ENCODE data around the gene NRTN. TPM values are rescaled to one million over a fixed set of nuclear protein-coding genes. Genes with fewer than 3 reads are reported as not detected.

The NRTN gene
- total RNA-seq, 1 experiment from 2014 or later: 4.6 TPM

GRCh38 chr19:5765220-5765619, 39.6 kb upstream of the NRTN start:
- Histone ChIP-seq H3K4me2 (ENCODE audit: insufficient read depth, insufficient read length, low read length) (no peak overlapping the region), H3K27ac (ENCODE audit: insufficient read length, low read depth, low read length) (no peak overlapping the region), H2AK5ac (ENCODE audit: insufficient read length, low read length) (no peak overlapping the region), H3K18ac (ENCODE audit: insufficient read length, low read depth, low read length) (no peak overlapping the region), H4K91ac (ENCODE audit: insufficient read length, low read depth, low read length) (no peak overlapping the region), H2BK5ac (ENCODE audit: insufficient read length, low read length) (no peak overlapping the region), H3K4ac (ENCODE audit: low read depth, low read length) (no peak overlapping the region), H4K5ac (ENCODE audit: insufficient read length, low read depth, low read length) (no peak overlapping the region), H3K9ac (ENCODE audit: extremely low read depth, insufficient read length, low read length) (no peak overlapping the region), H3K14ac (ENCODE audit: insufficient read depth, low read length) (no peak overlapping the region), H3K79me1 (ENCODE audit: insufficient read depth, low read depth, low read length, poor library complexity, severe bottlenecking) (no peaks in the 10 kb centered on the region), H3K23ac (ENCODE audit: insufficient read length, low read depth, low read length) (no peak overlapping the region), H2AFZ (ENCODE audit: low read length) (no peak overlapping the region), H2BK20ac (ENCODE audit: low read depth, low read length, poor library complexity, severe bottlenecking) (no peak overlapping the region), H2BK12ac (ENCODE audit: insufficient read length, low read depth, low read length) (no peak overlapping the region), H2BK120ac (ENCODE audit: low read depth, low read length, poor library complexity, severe bottlenecking) (no peak overlapping the region), H3K27me3 (ENCODE audit: insufficient read depth, low read length) (no peaks in the 10 kb centered on the region), H3K79me2 (ENCODE audit: insufficient read depth, low read length) (no peaks in the 10 kb centered on the region), H3T11ph (ENCODE audit: low read length) (no peak overlapping the region), H4K20me1 (ENCODE audit: control insufficient read depth, insufficient read depth, insufficient read length) (no peaks in the 10 kb centered on the region), H4K8ac (replicated peaks; ENCODE audit: insufficient read length, low read depth, low read length) (no peak overlapping the region), H3K56ac (ENCODE audit: insufficient read length, low read depth, low read length) (no peak overlapping the region), H3K9me3 (ENCODE audit: control insufficient read depth, low read depth, low read length) (no peaks in the 10 kb centered on the region), H2BK15ac (ENCODE audit: low read depth, low read length) (no peak overlapping the region), H3K4me1 (ENCODE audit: insufficient read depth, low read length) (no peaks in the 10 kb centered on the region), H3K23me2 (ENCODE audit: insufficient read length, low read depth, low read length, poor library complexity, severe bottlenecking) (no peaks in the 10 kb centered on the region)
- Mint-ChIP-seq H3K4me3 (no peak overlapping the region), H3K27ac (no peak overlapping the region), H3K4me1 (no peaks in the 10 kb centered on the region), H3K27me3 (ENCODE audit: low read depth) (peaks cover 12% of the 10 kb centered on the region), H3K9me3 (peaks cover 3% of the 10 kb centered on the region in 2 experiments; a peak in 2 of 5 replicates), H3K36me3 (ENCODE audit: insufficient read depth in 1 of 3, low read depth in 3 of 3) (no peaks in the 10 kb centered on the region)
- no CpG with 5 or more reads among the region's 3 CpGs for WGBS (ENCODE audit: extremely low coverage, insufficient read length, low lambda C conversion rate)
- DNase-seq: no peak
- TF ChIP-seq, protein P1, sequence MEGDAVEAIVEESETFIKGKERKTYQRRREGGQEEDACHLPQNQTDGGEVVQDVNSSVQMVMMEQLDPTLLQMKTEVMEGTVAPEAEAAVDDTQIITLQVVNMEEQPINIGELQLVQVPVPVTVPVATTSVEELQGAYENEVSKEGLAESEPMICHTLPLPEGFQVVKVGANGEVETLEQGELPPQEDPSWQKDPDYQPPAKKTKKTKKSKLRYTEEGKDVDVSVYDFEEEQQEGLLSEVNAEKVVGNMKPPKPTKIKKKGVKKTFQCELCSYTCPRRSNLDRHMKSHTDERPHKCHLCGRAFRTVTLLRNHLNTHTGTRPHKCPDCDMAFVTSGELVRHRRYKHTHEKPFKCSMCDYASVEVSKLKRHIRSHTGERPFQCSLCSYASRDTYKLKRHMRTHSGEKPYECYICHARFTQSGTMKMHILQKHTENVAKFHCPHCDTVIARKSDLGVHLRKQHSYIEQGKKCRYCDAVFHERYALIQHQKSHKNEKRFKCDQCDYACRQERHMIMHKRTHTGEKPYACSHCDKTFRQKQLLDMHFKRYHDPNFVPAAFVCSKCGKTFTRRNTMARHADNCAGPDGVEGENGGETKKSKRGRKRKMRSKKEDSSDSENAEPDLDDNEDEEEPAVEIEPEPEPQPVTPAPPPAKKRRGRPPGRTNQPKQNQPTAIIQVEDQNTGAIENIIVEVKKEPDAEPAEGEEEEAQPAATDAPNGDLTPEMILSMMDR (conservative IDR thresholded peaks at IDR 0.05): no peak

Data from H9 (cell line).